Fibroblast of skin of right quadriceps (primary cell): ENCODE results near the gene STX18.
"Not testable (repeated sequence)": the region's sequence is repeated elsewhere in the genome, so short reads cannot be mapped to it uniquely, and the experiment has no call there.

Experiments used
- DNase-seq: peaks from one replicate; pipeline ENCODE4 v3.0.0-alpha.2; 2013

STX18 gene

GRCh38 chr4:4432341-4433125 lies 109.3 kb downstream of the STX18 start:
- DNase-seq, result no peak

GRCh38 chr4:4430492-4431195 lies 111.2 kb downstream of the STX18 start:
- DNase-seq, result peak; percentile 93

GRCh38 chr4:4428966-4429875 lies 112.6 kb downstream of the STX18 start:
- DNase-seq, result no peak

- no peak for DNase-seq
Measured at GRCh38 chr4:4427886-4428285, 114.0 kb downstream of the STX18 start.

- DNase-seq, result no peak
Measured at GRCh38 chr4:4427121-4427870, 114.6 kb downstream of the STX18 start.

GRCh38 chr4:4426511-4427120 lies 115.2 kb downstream of the STX18 start:
- DNase-seq, result no peak

GRCh38 chr4:4425696-4426095 lies 116.2 kb downstream of the STX18 start:
- no peak for DNase-seq

- no peak for DNase-seq
Measured at GRCh38 chr4:4425119-4425690, 116.6 kb downstream of the STX18 start.

GRCh38 chr4:4424499-4425115 lies 117.2 kb downstream of the STX18 start:
- no peak for DNase-seq

- DNase-seq, result no peak
Measured at GRCh38 chr4:4423706-4424498, 117.9 kb downstream of the STX18 start.

DNA sequence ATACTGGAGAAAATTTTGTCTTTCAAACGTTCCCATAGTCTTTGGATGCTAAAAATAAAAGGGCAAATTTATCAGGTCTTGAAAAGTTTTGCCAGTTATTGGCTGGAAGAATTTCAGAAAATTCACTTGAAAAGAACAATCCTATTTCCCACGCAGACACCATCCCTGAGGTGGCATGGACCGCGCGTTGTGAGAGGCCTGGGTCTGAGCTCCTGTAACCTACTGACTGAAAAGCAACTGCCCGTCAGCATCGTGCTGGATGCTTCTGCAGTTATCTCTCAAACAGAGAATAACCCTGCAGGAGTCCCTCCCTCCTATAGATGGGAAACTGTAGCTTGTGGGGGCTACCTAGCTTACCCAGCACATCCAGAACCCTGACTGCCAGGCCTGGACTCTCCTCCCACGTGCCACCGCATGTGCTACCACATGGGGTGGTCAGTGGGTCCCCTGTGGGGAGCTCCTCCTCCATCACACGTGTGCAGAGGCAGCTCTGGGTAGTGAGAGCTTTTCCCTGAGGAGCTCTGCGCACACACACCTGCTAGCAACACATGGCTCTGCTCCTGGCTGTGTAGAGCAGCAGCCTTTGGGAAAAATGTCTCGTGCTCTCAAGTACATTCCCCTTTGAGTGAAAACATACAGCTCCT lies 118.9 kb downstream of the STX18 start:
- no peak for DNase-seq

- not testable (repeated sequence) for DNase-seq
Measured at GRCh38 chr4:4422117-4422516, 119.7 kb downstream of the STX18 start.

DNA sequence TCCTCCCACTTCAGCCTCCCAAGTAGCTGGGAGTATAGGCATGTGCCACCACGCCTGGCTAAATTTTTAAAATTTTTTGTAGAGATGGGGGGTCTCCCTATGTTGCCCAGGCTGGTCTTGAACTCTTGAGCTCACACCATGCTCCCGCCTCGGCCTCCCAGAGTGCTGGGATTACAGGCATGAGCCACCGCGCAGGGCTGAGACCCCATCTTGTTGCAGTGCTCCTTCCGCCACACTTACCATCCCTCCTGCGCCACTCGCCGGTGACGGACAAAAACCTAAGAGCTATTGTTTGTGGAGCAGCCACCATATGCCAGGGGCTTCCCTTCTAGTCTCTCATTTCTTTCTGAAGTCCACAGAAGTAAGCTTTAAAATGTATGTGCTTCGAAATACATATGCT lies 120.5 kb downstream of the STX18 start:
- DNase-seq, result no peak

- DNase-seq, result no peak
Measured at GRCh38 chr4:4420421-4420820, 121.4 kb downstream of the STX18 start.

GRCh38 chr4:4419896-4420295 lies 122.0 kb downstream of the STX18 start:
- no peak for DNase-seq

- DNase-seq, result no peak
Measured at GRCh38 chr4:4418676-4419390, 123.0 kb downstream of the STX18 start.

DNA sequence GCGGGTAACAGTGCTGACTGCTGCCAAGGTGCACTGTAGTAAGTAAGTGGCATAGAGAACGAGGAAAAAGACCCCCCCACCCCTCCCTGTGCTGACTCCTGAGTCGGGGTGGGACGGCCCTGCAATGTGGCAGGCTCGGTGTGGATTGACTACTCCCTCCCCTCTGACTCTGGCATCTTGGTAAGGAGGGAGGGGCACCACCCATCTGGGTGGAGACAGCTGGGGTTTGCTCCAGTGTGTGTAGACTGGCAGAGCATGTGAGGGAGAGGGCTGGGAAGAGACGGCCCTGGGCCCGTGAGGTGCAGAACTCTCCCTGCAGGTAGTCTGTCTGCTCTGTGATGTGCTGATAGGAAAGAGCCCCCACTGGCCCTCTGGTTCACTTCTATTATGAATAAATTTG lies 124.0 kb downstream of the STX18 start:
- no peak for DNase-seq

- no peak for DNase-seq
Measured at GRCh38 chr4:4416981-4417380, 124.9 kb downstream of the STX18 start.
